Subcutaneous adipose tissue (tissue), 4 donors: Measurements from ENCODE around the gene HOXC4. TPM values are rescaled to one million over a fixed set of nuclear protein-coding genes. Genes with fewer than 3 reads are reported as not detected.

ENCODE experiments used
- total RNA-seq, 4 donors: library from RNA; depleted of rRNA; stranded (reverse); fragments of >200 nt; gene quantifications; one replicate each; pipeline ENCODE4 v1.1.0, GENCODE V29; 2016
- TF ChIP-seq, protein P1 (sequence below): fragments of 450-650 bp; IDR thresholded peaks from one replicate; pipeline ENCODE4 v1.5.1; 2016; ENCODE audit warnings: low read depth, mild to moderate bottlenecking, control low read depth, antibody characterized with exemption, moderate library complexity

The HOXC4 gene
- total RNA-seq, 4 donors from 2014 or later = 1.1 to 3.5 (median 2.1) TPM

DNA sequence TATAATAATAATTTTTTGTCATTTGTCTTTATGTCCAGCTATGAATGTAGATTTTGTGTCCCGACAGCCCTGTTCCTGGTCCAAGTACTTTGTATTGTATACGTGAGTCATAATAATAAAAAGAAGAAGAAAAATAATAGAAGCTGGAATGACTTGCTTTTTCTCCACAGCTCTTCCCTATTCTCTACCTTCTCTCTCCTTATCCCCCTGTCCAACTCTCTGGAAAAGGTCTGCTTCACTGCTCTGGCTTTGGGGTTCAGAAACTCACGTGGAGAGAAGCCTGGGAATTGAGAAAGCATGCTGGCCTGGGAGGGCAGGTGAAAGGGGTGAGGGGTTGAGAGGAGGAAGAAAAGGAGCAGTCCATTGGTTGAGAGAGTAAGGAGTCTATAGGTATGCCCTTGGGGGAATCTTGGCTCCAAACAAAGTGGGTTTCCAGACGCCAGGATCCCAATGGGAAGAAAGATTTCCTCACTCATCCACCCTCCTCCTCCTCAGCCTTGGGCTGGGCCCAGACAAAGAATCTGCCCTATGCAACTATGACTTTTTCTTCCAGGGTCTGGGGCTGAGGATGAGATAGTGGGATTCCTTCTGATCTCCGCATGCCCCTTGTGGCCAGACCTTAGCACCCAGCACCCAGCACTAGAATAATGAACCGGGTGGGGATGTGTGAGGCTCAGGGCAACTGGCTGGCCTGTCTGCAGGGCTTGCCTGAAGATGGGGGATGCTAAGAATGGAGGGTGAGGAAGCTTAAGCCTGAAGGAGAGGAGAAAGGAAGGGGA, 40.8 kb upstream of the HOXC4 start:
- TF ChIP-seq, protein P1, sequence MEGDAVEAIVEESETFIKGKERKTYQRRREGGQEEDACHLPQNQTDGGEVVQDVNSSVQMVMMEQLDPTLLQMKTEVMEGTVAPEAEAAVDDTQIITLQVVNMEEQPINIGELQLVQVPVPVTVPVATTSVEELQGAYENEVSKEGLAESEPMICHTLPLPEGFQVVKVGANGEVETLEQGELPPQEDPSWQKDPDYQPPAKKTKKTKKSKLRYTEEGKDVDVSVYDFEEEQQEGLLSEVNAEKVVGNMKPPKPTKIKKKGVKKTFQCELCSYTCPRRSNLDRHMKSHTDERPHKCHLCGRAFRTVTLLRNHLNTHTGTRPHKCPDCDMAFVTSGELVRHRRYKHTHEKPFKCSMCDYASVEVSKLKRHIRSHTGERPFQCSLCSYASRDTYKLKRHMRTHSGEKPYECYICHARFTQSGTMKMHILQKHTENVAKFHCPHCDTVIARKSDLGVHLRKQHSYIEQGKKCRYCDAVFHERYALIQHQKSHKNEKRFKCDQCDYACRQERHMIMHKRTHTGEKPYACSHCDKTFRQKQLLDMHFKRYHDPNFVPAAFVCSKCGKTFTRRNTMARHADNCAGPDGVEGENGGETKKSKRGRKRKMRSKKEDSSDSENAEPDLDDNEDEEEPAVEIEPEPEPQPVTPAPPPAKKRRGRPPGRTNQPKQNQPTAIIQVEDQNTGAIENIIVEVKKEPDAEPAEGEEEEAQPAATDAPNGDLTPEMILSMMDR = no peak

DNA sequence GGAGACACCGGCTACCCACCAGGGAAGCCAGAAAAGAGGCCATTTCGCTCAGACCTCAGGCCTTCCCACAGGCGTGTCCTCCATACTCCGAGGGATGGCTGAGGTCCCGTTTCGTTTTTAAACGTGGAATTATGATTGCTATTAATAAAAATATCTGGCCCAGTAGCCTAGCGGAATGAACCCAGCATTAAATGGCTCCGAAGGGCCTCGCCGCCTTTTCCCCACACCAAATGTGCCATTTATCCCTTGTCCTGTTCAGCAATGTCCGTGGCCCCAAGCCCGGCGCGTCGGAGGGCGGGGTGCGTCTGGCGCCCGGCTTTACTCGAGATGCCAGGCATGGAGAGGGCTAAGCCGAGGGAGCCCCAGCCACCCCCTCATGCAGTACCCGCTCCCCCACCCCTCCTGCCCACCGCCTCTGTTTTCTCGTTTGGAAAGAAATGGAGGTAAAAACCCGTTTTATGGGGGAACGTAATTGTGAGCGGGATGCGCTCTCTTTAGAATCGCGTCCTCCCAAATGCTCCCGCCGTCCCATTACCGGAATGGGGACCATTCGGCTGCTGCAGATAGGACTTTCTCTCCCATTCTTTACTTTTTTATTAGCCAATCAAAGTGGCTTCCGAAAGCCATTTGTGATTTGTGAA, 39.1 kb upstream of the HOXC4 start:
- TF ChIP-seq, protein P1 = no peak

DNA sequence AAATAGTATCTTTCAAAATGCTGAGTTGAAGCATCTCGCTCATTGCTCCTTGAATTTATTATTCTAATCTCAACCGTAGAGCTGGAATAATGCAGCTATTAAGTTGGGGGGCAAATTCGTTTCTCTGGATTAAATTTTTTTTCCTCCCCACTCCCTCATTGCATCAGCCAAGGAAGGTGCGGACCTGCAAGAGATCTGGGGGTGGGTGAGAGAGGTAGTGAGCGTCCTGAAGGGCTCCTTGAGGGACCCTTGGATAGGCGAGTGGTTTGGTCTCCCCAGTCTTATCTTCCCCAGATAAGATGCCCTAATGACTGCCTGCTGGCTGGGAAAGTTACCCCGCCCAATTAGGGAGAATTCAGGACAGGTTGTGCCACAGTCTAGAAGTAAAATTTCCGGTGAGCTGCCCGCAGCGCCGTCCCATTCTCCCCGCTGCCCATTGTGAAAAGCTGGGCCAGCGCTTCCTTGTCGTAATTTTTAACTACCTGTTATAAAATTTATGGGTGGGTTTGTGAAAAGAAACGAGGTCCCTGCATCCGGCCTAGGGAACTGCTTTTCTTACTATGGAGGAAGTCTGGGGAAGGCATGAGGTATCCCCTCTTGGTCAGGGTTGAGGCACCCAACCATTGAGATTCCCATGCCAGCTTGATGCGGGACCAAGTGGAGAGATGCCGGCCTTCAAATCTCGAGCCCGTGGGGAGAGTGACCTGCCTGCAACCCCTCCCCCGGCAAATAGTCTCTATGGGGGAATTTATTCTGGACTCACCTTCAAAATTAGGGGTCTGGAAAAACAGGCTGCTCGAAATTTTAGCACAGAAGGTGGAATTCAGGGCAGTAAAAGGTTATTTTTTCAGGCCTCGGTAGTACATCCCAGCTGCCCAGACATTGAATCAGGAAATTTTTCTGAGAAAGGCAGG, 38.4 kb upstream of the HOXC4 start:
- TF ChIP-seq, protein P1 = no peak

DNA sequence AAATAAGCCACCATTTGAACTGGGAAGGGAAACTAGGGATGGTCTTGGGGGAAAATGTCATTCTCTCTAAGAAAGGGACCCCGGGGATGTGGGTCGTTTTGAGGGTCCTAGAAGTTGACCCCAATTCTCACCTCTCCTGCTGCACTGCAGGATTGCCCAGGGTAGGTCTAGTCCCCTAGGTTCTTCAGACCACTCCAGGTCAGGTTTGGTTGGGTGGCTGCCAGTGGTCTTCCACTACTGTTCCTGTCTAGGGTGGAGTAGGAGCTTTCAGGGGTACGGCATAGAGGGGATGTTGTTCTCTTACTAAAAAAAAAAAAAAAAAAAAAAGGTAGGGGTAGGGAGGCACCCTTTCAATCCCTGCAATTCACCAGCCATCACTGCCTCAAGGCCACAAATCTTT, 37.6 kb upstream of the HOXC4 start:
- TF ChIP-seq, protein P1 = no peak

DNA sequence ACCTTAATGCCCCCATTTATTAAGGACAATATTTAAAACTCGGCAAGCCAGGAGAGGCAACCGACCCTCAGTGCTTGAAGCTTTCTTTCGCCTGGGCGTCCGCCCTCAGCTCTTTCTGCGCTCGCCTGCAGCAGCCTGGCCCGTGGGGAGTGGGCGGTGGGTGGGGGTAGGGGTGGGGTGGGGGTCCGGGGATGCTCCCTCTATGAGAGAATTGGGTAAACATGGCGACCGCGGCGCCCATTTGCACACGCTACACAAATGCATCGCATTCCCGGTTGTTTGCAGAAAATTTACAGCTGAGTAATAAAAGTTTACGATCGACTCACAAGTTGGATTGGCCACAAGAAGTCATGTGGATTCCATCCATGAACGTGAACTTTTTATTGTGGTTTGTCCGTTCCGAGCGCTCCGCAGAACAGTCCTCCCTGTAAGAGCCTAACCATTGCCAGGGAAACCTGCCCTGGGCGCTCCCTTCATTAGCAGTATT, 37.1 kb upstream of the HOXC4 start:
- TF ChIP-seq, protein P1 = no peak

DNA sequence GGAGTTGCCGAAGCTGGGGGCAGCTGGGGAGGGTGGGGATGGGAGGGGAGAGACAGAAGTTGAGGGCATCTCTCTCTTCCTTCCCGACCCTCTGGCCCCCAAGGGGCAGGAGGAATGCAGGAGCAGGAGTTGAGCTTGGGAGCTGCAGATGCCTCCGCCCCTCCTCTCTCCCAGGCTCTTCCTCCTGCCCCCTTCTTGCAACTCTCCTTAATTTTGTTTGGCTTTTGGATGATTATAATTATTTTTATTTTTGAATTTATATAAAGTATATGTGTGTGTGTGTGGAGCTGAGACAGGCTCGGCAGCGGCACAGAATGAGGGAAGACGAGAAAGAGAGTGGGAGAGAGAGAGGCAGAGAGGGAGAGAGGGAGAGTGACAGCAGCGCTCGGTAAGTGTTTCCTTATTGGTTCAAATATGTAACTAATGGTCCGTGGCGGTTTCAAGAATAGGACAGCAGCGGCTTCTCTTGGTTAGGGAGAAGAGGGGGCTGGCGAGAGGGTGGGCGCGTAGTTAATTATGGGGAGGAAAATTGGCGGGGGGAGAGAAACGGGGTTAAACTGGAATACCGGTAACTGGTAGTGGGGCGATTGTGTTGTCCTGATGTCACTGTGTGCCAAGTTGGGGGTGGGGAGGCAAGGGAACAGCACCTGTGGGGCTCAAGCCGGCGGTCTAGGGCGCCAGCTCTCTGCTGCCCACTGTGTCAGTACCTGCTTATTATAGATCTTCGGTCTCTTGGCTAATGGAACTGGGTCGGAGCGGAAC, 36.4 kb upstream of the HOXC4 start:
- TF ChIP-seq, protein P1 = no peak
